NCI-H2196 treated with DMSO at 0.1 percent for 48 hours (cell line): ENCODE results near the gene LDB3.
A peak's percentile ranks its signal among the peaks of the same experiment; 100 is the strongest.

Experiments used
- DNase-seq: peaks from one replicate; lab custom pipeline; 2025; ENCODE audit not compliant: unreplicated experiment; lab: John Stamatoyannopoulos, UW

Gene LDB3

GRCh38 chr10:86705139-86705538 lies 36.8 kb downstream of the LDB3 start:
- DNase-seq: no peak

GRCh38 chr10:86705905-86706304 lies 37.6 kb downstream of the LDB3 start:
- DNase-seq: no peak

DNA sequence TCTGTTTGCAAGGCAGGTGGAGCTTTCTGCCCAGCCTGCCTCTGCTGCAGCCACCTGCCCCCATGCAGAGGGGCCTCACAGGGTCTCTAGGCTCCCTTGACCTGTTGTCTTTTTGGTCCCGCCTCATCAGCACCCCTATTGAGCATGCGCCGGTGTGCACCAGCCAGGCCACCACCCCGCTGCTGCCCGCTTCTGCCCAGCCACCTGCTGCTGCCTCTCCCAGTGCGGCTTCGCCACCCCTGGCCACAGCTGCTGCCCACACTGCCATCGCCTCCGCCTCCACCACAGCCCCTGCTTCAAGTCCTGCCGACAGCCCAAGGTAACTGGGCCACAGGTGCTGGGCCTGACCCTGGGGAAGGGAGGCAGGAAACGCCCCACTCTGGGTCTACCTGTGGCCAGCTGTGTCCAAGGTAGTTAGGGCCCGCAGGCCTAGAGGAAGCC lies 38.1 kb downstream of the LDB3 start:
- DNase-seq: no peak

- DNase-seq: no peak
Observed at GRCh38 chr10:86706977-86707376, 38.7 kb downstream of the LDB3 start.

GRCh38 chr10:86707505-86707904 lies 39.2 kb downstream of the LDB3 start:
- DNase-seq: no peak

- no peak for DNase-seq
Observed at GRCh38 chr10:86708068-86708782, 39.9 kb downstream of the LDB3 start.

GRCh38 chr10:86708783-86709380 lies 40.6 kb downstream of the LDB3 start:
- DNase-seq: no peak

DNA sequence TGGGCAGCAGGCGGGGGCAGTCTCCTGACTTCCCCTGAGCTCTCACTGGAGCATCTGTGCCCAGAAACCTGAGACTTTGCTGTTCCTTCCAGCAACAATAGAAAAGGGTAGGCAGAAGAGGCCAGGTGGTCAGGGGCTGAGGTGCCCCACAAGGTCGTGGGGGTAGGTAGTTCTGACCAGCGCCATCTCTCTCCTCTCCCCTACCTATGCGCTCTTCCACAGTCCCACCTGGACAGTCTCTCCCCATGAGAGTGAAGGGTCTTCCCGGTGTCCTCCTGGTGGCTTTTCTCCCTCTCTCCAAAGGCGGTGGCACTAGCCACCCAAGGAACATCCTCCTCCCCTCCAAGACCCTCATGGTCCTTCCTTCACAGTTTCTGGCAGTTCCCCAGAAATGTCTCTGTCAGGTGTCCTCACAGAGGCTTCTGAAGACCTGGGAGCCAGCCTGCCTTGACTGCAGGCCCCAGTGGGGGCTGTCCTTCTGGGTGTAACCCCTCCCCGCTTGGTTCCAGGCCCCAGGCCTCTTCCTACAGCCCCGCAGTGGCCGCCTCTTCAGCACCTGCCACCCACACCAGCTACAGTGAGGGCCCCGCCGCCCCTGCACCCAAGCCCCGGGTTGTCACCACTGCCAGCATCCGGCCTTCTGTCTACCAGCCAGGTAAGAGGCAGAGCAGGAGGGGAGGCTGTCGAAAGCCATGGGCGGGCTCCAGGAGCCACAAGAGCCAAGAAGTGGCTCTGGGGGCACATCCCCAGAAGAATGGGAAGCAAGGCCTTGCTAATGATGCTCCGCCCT lies 41.3 kb downstream of the LDB3 start:
- DNase-seq: no peak

- DNase-seq: peak; percentile 42
Observed at GRCh38 chr10:86710987-86711512, 42.7 kb downstream of the LDB3 start.

DNA sequence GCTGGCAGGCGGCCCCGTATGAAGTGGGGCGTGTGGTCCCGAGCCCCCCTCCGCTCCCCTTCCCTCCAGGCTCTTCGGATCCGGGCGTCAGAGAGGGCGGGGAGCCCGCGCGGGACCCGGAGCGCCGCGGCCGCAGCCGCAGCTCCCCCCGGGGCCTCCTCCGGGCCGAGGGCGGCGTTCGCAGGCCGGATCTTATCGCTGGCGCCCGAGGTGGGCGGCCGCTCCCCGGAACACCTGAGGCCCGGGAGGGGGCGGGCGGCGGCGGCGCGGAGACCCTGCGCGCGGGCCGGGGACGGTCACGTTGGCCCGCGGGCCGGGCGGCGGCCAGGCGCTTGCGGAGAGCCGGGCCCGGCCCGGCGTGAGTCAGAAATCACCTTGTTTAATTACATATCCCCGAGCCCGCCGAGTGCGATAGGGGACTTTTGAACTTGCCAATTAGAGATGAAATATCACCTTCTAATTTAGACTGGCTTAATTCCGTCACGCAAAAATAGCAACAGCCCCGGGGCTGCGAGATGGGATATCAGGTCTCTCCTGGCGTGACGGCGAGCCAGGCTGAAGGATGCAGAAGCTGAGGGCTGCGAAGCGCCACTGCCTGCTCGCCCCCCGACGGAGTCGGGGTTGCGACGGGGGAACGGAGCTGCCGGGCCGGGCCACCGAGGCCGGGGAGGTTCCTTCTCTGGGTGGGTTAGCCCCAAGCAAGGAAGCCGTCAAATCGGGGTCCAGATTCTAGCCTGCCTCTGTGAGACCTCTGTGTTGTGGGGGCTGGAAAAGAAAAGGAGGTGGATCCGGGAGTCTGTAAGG lies 43.4 kb downstream of the LDB3 start:
- no peak for DNase-seq

- DNase-seq: no peak
Observed at GRCh38 chr10:86712317-86712707, 44.0 kb downstream of the LDB3 start.

DNA sequence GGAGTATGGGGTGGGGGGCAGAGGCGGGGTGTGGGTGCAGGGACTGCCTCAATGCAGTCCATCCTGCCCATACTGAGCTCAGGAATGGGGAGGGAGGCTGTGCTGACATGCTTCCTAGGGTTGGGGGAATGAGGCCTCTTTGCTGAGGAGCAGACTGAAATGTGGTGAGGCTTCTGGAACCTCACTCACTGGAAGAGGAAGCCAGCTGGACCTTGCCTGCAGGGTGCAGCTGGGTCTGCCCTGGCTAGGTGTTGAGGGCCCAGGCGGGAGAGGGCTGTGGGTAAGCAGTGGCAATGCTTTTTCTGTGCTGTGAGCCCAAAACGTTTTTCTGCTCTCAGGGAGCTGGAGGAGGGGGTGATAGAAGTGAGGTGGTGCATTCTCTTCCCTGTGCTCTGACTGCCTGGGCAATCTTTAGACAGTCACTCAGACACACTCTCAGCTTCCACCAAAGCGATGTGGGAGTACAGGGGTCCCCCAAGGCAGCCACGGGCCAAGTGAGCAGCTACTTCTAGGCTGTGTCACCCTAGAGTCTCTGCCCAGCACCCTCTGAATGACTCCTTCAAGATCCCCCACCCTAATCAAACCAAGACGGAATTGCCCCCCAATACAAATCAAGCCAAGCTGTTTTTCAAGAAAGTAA lies 47.0 kb downstream of the LDB3 start:
- DNase-seq: no peak

DNA sequence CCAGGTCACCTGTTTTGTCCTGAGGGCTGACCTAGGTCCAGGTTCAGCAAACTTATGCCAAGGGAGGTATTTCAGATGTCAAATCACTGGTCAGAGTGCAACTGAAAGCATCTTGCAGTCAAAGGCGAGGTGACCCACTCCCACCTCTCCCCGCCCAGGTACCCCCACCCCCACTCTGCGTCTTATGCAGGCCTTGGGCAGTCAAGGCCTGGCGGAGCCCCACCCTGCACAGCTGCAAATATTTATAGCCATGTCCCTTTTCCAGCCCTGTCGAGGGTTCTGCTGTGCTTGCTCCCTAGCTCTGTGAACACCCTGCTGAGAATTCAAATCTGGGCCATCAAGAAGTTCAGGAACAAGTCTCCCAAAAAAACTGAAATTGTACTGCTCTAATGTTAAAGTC lies 47.5 kb downstream of the LDB3 start:
- DNase-seq: no peak

- no peak for DNase-seq
Observed at GRCh38 chr10:86716466-86716865, 48.2 kb downstream of the LDB3 start.

GRCh38 chr10:86718556-86718955 lies 50.2 kb downstream of the LDB3 start:
- DNase-seq: no peak

DNA sequence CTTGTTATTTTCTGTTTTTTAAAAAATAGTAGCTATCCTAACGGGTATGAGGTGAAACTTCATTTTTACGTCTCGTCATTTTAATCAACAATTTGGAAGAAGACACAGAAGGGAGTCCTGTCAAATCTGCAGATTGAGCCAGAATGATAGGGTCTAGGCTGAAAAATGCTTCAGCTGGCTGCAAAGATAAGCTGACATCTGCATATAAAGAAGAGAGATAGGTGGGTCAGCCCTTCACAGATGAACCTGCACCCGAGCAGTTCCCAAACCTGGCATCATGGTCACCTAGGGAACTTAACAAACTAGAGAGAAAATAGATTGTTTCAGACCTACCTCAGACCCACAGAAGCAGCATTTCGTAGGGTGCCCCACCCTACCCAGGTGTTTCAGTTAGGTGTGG lies 52.9 kb downstream of the LDB3 start:
- no peak for DNase-seq

GRCh38 chr10:86723009-86723408 lies 54.7 kb downstream of the LDB3 start:
- no peak for DNase-seq

DNA sequence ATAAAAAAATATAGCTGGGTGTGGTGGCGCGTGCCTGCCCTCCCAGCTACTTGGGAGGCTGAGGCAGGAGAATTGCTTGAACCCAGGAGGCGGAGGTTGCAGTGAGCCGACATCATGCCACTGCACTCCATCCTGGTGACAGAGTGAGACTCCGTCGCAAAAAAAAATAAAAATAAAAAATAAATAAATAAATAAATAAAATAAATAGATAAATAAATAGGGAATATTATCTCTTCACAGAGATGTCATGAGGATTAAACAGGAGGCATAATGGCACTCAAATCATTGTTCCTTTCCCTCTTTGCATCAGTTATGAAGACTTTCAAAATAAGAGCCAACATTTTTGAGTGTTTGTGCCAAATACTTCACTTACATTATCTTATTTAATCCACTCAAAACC lies 56.1 kb downstream of the LDB3 start:
- DNase-seq: no peak

- DNase-seq: no peak
Observed at GRCh38 chr10:86725980-86726676, 57.8 kb downstream of the LDB3 start.

DNA sequence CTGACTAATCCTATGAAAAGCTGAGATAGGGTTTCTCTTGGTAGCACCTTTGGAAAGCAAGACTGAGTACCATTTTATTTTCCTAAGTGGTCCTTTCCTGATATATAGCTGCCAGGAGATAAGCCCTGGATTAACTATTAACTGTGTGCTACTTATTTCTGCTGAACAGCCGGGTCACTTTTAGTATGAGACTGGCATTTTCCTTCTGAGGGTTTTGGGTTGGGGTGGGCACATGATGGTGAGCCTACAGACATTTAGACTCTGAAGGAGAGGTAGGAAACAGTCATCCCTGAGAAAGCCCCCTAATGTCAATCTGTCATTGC lies 58.3 kb downstream of the LDB3 start:
- DNase-seq: no peak
